Common myeloid progenitor, CD34-positive (primary cell): ENCODE data around the gene PRSS38.

Source experiments
- CTCF ChIA-PET: fragments of 350-600 bp; sonication (Branson Sonifier 250); formaldehyde crosslinking; loops from one replicate; lab custom pipeline; 2021; ENCODE audit warnings: antibody characterized with exemption; lab: Charles Lee
- POLR2A ChIA-PET: fragments of 350-600 bp; sonication (Branson Sonifier 250); formaldehyde crosslinking; loops from one replicate; lab custom pipeline; 2021; ENCODE audit warnings: antibody characterized with exemption; lab: Charles Lee
- DNase-seq, 3 donors: peaks; one replicate each; pipeline versions ENCODE4 v3.0.0 to v3.0.0-alpha.2; 2013
- H3K27ac ChIP-seq, 2 experiments: 1 replicate in 1 of 2; 2 replicates in 1 of 2; pipeline ENCODE4 v1.7.0; 2013; ENCODE audit warnings: inconsistent platforms in 2 of 2, low read length in 2 of 2, mild to moderate bottlenecking in 2 of 2, low read depth in 1 of 2, moderate library complexity in 1 of 2; ENCODE audit not compliant: severe bottlenecking in 2 of 2, insufficient read depth in 1 of 2, poor library complexity in 1 of 2
- H3K27me3 ChIP-seq, 5 experiments: replicated peaks in 2 of 5; 1 replicate in 3 of 5; 2 replicates in 2 of 5; pipeline versions ENCODE4 v1.6.1 to v1.7.0; 2013; ENCODE audit warnings: low read length in 4 of 5, mild to moderate bottlenecking in 2 of 5, moderate library complexity in 2 of 5, inconsistent platforms in 1 of 5; ENCODE audit not compliant: insufficient read depth in 5 of 5, control insufficient read depth in 4 of 5
- H3K36me3 ChIP-seq, 4 experiments: 1 replicate in 2 of 4; 2 replicates in 2 of 4; pipeline versions ENCODE4 v1.6.1 to v1.7.0; 2013; ENCODE audit warnings: low read length in 3 of 4, control low read depth in 1 of 4, mild to moderate bottlenecking in 1 of 4; ENCODE audit not compliant: control insufficient read depth in 4 of 4, insufficient read depth in 4 of 4
- H3K4me1 ChIP-seq, 4 experiments: 1 replicate in 3 of 4; 2 replicates in 1 of 4; pipeline versions ENCODE4 v1.6.1 to v1.7.1; 2013; ENCODE audit warnings: low read length in 3 of 4, mild to moderate bottlenecking in 3 of 4, control low read depth in 1 of 4, inconsistent platforms in 1 of 4, moderate library complexity in 1 of 4; ENCODE audit not compliant: control insufficient read depth in 4 of 4, insufficient read depth in 4 of 4; ENCODE audit errors: control extremely low read depth in 1 of 4
- H3K4me3 ChIP-seq, 7 experiments: 1 replicate in 4 of 7; 2 replicates in 3 of 7; pipeline versions ENCODE4 v1.5.1 to v1.7.0; 2013; ENCODE audit warnings: mild to moderate bottlenecking in 7 of 7, low read length in 6 of 7, moderate library complexity in 6 of 7, inconsistent platforms in 2 of 7, low read depth in 2 of 7, control low read depth in 1 of 7; ENCODE audit not compliant: insufficient read depth in 4 of 7, control insufficient read depth in 1 of 7; ENCODE audit errors: extremely low read depth in 1 of 7
- H3K9me3 ChIP-seq, 5 experiments: 1 replicate in 4 of 5; 2 replicates in 1 of 5; pipeline versions ENCODE4 v1.6.1 to v1.7.1; 2013; ENCODE audit warnings: low read length in 4 of 5, mild to moderate bottlenecking in 2 of 5, inconsistent platforms in 1 of 5, low read depth in 1 of 5, moderate library complexity in 1 of 5; ENCODE audit not compliant: control insufficient read depth in 4 of 5, insufficient read depth in 2 of 5; ENCODE audit errors: control extremely low read depth in 1 of 5
- WGBS: methylation state at CpG from one replicate; pipeline ENCODE4 v1.1.5; 2013; ENCODE audit not compliant: insufficient coverage; 5-methylcytosine and 5-hydroxymethylcytosine counted together

The PRSS38 gene

GRCh38 chr1:227793948-227794816 is 21.3 kb upstream of the PRSS38 start:
- WGBS: 86% methylated on average over 10 of the region's 12 CpGs
- Histone ChIP-seq H3K4me1 (peaks cover 0 to under 1% (median under 1%) of the 10 kb centered on the region in 4 experiments), H3K4me3 (no peak overlapping the region), H3K27me3 (peaks cover 0 to 6% (median 0%) of the 10 kb centered on the region in 5 experiments), H3K36me3 (no peaks in the 10 kb centered on the region), H3K27ac (no peak overlapping the region), H3K9me3 (no peaks in the 10 kb centered on the region)
- ChIA-PET CTCF (interaction anchor here (1.2 to 1.4 kb wide), 2 partner anchors 8 to 30 kb away, joined by 3 read pairs; no protein-coding TSS in a partner anchor), POLR2A (no interaction called here)
- no peak for DNase-seq

DNA sequence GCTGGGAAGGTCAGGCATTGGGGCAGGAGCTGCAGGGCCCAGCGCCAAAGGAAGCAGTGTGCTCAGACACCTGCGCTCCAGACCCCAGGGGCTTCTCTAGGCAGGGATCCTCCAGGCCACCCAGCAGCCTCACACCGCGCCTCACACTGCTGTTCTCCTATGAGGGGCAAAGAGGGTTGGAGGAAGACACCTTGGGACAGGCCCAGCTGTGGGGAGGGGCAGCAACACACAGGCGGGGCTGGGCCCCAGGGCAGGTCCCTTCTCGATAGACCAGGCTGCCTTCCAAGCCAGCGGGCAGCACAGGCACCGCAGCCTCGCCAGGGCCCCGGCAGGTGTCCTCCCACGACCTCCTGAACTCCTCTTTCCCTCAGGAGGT is 20.7 kb upstream of the PRSS38 start:
- H3K27me3 ChIP-seq: peaks cover 0 to 4% (median 0%) of the 10 kb centered on the region in 5 experiments
- H3K27ac ChIP-seq: no peak overlapping the region
- DNase-seq: no peak
- ChIA-PET CTCF (interaction anchor here (1.2 to 1.4 kb wide), 2 partner anchors 9 to 31 kb away, joined by 3 read pairs; no protein-coding TSS in a partner anchor), POLR2A (no interaction called here)
- H3K4me1 ChIP-seq: no peaks in the 10 kb centered on the region
- no peaks in the 10 kb centered on the region for H3K9me3 ChIP-seq
- H3K4me3 ChIP-seq: no peak overlapping the region
- no peaks in the 10 kb centered on the region for H3K36me3 ChIP-seq
- 84% methylated on average over 10 of the region's 11 CpGs for WGBS

DNA sequence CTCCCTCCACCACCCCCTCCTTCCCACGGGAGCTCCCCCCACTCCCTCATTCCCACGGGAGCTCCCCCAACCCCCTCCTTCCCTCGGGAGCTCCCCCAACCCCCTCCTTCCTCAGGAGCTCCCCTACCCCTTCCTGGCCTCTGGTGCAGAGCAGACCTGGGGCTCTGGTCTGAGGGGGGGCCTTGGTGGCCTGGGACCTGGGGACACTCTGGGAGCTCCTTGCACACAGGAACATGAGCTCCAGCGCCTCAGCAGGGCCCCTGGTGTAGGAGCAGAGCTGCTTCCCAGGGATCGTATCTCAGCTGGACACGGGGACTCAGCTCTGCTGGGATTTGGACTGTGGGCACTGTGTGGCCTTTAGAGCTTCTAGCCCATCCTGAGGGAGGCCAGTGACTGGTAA is 19.7 kb upstream of the PRSS38 start:
- no peak for DNase-seq
- 88% methylated on average over 3 of the region's 6 CpGs for WGBS
- ChIA-PET CTCF (interaction anchor here (1.4 kb wide), 1 partner anchor 10 kb away, joined by 3 read pairs; no protein-coding TSS in a partner anchor), POLR2A (interaction anchor here (0.6 kb wide), 1 partner anchor 1272 kb away, joined by 4 read pairs; no protein-coding TSS in a partner anchor)
- no peaks in the 10 kb centered on the region for H3K36me3 ChIP-seq
- no peaks in the 10 kb centered on the region for H3K4me1 ChIP-seq
- no peak overlapping the region for H3K27ac ChIP-seq
- no peak overlapping the region for H3K4me3 ChIP-seq
- H3K27me3 ChIP-seq: peaks cover 0 to 3% (median 0%) of the 10 kb centered on the region in 5 experiments
- H3K9me3 ChIP-seq: no peaks in the 10 kb centered on the region

GRCh38 chr1:227796359-227796915 is 19.0 kb upstream of the PRSS38 start:
- Histone ChIP-seq H3K27me3 (peaks cover 0 to 3% (median 0%) of the 10 kb centered on the region in 5 experiments), H3K9me3 (no peaks in the 10 kb centered on the region), H3K4me1 (no peaks in the 10 kb centered on the region), H3K4me3 (no peak overlapping the region), H3K27ac (no peak overlapping the region), H3K36me3 (no peaks in the 10 kb centered on the region)
- POLR2A ChIA-PET: no interaction called here
- no peak for DNase-seq
- CTCF ChIA-PET: no interaction called here
- 100% methylated on average over 5 of the region's 5 CpGs for WGBS

DNA sequence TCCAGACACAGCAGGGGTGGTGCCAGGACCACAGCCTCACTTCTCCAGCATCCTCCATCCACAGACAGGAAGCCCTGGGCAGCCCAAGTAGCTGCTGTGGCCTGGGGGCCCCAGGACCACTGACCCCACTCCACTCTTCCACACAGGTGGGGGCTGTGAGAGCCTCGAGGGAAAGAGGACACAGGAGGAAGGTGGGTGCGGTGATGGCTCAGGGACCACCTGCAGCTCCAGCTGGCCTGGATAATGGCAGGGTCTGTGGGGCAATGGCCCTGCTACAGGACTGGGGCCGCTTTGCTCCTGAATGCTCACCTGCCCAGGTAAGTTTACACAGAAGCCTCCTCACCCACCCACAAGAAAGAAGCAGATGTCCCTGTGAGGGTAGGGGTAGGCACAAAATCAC is 18.3 kb upstream of the PRSS38 start:
- Histone ChIP-seq H3K27me3 (peaks cover 0 to 3% (median 0%) of the 10 kb centered on the region in 5 experiments), H3K27ac (no peak overlapping the region), H3K4me1 (no peaks in the 10 kb centered on the region), H3K4me3 (no peak overlapping the region), H3K9me3 (no peaks in the 10 kb centered on the region), H3K36me3 (no peaks in the 10 kb centered on the region)
- no CpG with 5 or more reads among the region's 3 CpGs for WGBS
- CTCF ChIA-PET: no interaction called here
- no peak for DNase-seq
- POLR2A ChIA-PET: no interaction called here

- no peak for DNase-seq
- Histone ChIP-seq H3K36me3 (no peaks in the 10 kb centered on the region), H3K4me1 (no peaks in the 10 kb centered on the region), H3K9me3 (no peaks in the 10 kb centered on the region), H3K4me3 (no peak overlapping the region), H3K27ac (no peak overlapping the region), H3K27me3 (peaks cover 0 to 3% (median 0%) of the 10 kb centered on the region in 5 experiments)
- POLR2A ChIA-PET: no interaction called here
- 93% methylated on average over 2 of the region's 3 CpGs for WGBS
- CTCF ChIA-PET: no interaction called here
Measured at GRCh38 chr1:227797625-227798024, 17.9 kb upstream of the PRSS38 start.
